GM19238 (cell line): Measurements from ENCODE around the gene TEDC2.

ENCODE experiments used
- DNase-seq: peaks from one replicate; pipeline ENCODE4 v3.0.0; 2011; ENCODE audit warnings: low spot score; ENCODE audit not compliant: insufficient read length

TEDC2 gene

DNA sequence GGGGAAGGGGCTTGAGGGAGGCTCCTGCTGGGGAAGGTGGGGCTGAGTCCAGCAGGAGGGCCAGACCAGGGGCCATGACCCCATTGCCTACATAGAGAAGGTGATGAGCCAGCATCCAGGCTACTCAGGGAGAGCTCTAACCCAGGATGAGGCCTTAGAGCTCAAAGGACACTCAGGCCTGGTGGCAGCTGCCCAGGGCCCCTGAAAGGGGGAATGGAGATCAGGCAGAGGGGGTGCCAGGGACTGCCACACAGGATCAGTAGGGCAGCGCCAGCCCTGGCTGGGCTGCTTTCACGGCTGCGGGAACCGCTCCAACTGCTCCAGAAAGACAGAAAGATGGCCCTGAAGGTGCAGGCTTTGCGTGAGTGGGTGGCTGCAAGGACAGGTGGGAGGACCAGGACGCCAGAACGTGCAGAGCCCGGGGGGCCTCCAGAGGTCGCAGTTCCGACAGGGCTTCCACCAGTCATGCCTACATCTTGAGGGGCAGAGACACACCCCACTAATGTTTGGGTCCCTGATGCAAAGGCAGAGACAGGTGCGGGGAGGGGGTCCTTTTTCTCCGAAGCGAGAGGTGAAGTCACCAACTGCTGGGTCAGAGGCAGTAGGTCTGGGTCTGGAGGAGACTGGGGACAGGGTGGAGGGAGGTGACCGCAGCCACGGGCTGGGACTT is 53.0 kb downstream of the TEDC2 start:
- no peak for DNase-seq

DNA sequence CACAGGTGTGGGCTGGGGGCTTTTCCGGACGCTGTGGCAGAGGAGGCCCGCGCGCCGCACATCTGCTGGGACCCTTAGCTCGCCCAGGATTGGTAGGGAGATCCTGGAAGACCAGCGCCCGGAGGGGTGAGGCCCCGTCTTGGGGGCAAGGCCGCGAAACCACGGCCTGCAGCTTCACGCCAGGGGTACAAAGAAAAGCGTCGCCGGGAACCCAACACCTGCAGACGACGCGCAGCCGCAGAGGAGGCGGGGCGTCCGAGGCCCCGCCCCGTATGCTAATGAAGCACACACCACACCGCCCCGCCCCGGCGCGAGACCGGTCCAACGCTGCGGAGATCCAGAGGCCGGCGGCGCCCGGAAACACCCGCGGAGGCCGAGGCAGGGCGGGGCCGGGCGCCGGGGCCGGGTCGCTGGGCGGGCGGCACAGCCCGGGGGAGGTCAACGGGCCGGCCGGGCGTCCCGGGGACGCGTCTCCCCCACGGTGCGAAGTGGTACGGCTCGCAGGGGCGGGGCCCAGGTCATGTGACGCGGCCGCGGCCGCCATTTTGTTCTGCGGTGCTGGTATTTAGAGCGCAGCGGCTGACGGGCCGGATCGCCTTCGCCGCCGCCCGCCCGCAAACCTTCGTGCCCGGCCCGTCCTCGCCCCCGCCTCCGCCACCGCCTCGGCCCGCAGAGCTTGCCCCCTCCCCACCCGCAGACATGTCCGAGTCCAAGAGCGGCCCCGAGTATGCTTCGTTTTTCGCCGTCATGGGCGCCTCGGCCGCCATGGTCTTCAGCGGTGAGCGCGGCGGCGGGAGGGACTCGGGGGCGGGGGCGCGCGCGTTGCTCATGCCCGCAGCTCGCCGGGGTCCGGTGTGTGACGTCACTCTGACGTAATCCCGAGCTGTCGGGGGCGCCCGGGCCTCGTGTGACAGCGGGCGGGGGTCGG is 53.8 kb downstream of the TEDC2 start, which contains the start of gene ATP6V0C:
TSS of gene ATP6V0C (plus strand) at position 548 of the 928 bp plus-strand sequence. CDS start at position 700, 152 bp downstream.
- peak; percentile 93 for DNase-seq
